GM18505 (cell line): ENCODE data around the gene ZFR.
"Not testable (repeated sequence)": the region's sequence is repeated elsewhere in the genome, so short reads cannot be mapped to it uniquely, and the experiment has no call there.

Experiments used
- ATAC-seq: cut with Tn5 transposase; IDR thresholded peaks from one replicate; pipeline ENCODE4 v1.9.1; 2021; ENCODE audit not compliant: unreplicated experiment
- POLR2A ChIP-seq: IDR thresholded peaks from 4 replicates; pipeline ENCODE4 v1.6.1; 2011; ENCODE audit warnings: borderline replicate concordance; ENCODE audit not compliant: insufficient read depth, insufficient read length; ENCODE audit errors: extremely low read depth

Gene ZFR

DNA sequence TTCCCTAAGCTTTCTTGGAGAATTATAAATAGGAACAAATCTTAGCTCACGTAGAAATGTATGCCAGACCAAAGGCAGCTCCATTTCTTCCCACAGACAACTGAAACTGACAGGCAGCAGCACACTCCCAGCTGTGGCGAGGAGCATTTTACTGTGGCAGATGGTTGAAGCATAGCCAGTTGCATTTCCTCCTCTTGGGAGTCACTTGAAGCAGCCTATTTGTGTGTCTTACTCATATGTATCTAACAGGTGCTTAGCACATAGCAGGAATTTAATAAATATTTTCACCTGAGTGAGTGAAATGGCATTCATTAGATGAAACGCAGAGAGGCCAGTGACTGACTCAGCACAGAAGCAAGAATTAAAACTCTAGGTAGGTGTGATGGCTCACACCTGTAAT, 119.5 kb downstream of the ZFR start:
- peak; percentile 70 for ATAC-seq

DNA sequence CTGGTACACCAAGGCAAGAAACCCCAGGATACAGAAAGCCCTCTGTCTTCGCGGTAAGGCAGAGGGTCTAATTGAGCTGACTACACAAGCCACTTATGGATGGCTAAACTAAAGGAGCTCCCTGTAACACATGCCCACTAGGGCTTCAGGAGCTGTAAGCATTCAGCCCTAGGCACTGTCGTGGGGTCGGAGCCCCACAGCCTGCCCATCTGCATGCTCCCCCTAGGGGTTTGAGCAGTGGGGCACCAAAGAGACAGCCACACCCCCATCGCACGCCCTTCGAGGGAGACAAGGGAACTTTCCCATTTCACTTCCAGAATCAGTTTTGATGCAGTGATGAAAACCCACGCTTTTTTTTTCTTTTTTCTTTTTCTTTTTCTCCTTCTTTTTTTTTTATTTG, 120.8 kb downstream of the ZFR start:
- no peak for TF ChIP-seq POLR2A

More for the DNA sequence above, 119.5 kb downstream of the ZFR start:
- no peak for TF ChIP-seq POLR2A

GRCh38 chr5:32322882-32323281, 121.7 kb downstream of the ZFR start:
- TF ChIP-seq POLR2A, result no peak
- no peak for ATAC-seq

More for the DNA sequence above, 120.8 kb downstream of the ZFR start:
- no peak for ATAC-seq

- not testable (repeated sequence) for ATAC-seq
Observed at GRCh38 chr5:32321787-32322186, 122.8 kb downstream of the ZFR start.

DNA sequence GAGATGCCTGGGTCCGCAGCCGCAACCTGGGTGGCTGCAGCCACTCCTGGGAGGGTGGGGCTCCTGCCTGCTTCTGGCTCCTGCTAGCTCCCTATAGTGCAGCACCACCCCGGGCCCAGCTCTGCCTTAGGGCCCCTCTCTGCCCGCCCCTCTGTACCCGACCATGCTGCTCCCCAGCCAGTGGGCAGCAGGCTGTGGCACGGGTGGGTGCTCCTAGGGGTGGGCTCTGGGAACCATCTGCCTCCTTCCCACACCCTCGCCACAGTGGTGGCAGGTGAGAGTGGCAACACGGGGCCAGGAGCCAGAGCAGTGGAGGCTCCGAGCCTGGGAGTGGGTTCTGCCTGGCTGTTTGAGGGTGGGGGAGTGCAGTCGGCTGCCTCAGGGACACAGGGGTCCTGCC, 124.0 kb downstream of the ZFR start:
- no peak for ATAC-seq
- TF ChIP-seq POLR2A, result no peak

DNA sequence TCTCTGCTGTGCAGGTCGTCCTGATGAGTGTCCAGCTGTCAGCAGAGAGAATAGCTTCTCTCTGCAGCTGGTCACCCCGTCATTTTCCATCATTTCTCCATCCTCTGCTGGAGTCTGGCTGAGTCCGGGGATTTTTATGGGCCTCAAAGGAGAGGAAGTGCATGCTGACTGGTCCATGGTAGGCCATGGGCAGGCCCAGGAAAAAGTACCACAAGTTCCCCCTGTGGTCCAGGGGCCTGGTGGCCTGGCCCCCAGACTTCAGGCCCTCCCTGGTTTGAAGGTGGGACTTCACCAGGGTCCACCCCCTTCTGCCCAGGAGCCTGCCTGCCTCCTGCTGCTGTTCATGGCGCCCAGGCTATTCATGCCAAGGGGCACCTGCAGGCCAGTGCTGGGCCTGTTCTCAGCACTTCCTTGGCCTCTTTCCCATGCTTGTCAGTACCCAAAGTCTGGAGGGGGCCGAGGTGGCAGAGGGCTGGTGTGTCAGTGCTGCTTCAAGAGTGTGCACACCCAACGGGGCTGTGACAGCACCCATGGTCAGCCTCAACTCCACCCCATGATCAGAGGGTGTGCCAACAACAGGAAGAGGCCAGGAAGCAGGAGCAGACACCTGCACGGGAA, 124.5 kb downstream of the ZFR start:
- no peak for ATAC-seq
- no peak for TF ChIP-seq POLR2A

DNA sequence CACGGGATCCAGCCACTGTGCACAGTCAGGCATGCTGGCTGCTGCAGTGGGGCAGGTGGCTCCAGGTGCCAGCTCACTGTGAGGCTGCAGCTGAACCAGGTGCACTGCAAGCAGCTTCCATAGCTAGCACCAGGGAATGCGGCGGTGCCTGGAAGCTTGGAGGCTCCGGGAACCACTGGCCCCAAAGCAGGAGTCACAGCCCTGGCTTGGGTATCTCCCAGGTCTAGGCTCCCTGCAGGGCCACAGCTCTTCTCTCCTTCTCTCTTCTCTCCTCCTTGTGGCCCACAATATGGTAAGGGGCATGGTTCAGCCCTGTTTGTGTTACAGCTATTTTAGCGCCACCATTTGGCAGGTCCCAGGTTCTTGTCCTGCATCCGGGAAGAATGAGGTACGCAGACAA, 125.1 kb downstream of the ZFR start:
- no peak for TF ChIP-seq POLR2A
- no peak for ATAC-seq

- ATAC-seq, result no peak
- TF ChIP-seq POLR2A, result no peak
Observed at GRCh38 chr5:32317041-32317440, 127.5 kb downstream of the ZFR start.

DNA sequence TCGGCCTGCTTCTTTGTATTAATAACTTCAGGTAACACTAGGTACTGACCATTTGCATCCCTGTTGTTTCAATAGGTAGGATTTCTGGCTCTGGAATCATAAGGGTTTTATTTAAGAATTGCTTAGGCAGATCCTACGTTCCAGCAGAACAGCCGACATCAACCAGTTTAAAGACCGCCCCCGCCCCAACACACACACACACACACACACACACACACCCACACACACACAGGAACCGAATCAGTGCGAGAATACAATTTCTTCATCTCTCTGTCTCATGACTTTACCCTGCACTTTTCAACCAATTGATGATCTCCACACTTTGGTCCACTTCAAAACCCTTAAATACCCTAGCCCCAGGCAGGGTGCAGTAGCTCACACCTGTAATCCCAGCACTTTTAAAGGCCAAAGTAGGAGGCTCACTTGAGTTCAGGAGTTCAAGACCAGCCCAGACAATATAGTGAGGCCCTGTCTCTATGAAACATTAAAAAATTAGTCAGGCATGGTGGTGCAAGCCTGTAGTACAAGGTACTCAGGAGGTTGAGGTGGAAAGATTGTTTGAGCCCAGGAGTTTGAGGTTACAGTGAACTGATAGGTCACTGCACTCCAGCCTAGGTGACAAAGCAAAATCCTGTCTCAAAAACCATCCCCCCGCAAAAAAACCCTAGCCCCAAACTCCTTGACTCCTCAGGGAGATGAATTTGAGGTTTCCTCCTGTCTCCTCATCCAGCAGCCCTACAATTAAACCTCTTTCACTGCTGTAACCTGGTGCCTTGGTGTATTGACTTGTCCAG, 129.1 kb downstream of the ZFR start:
- no peak for TF ChIP-seq POLR2A
- no peak for ATAC-seq

DNA sequence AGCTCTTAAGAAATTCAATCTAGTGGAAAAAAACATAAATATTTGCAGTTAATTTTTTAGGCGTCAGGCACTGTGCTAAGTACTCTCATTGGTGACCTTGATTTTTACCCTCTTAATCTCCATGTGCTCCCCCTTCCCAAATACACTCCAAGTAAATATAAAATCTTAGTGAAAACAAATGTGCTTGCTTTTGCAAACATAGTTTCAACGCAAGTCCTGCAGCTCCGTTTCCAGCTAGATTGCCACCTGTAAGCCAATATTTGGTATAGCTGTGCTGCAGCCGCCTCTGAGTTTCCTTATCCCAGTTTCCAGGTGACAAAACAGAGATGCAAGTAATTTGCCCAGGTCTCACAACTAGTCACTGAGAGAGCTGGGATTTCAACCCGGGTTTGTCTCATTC, 129.9 kb downstream of the ZFR start:
- no peak for TF ChIP-seq POLR2A
- no peak for ATAC-seq

DNA sequence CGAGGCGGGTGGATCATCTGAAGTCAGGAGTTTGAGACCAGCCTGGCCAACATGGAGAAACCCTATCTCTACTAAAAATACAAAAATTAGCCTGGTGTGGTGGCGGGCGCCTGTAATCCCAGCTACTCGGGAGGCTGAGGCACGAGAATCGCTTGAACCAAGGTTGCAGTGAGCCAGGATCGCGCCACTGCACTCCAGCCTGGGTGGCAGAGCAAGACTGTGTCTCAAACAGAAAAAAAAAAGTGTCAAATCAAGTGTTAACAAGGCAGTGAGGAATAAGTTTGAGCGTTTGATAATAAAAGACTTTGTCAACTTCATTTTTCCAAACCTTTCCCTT, 130.4 kb downstream of the ZFR start:
- ATAC-seq, result not testable (repeated sequence)

- TF ChIP-seq POLR2A, result peak; percentile 83
- ATAC-seq, result peak; percentile 91
Observed at GRCh38 chr5:32312595-32313332, 131.8 kb downstream of the ZFR start, which contains the start of gene MTMR12. TSS of gene MTMR12 (minus strand) at chr5:32312939. CDS start at chr5:32312838, 101 bp downstream.

DNA sequence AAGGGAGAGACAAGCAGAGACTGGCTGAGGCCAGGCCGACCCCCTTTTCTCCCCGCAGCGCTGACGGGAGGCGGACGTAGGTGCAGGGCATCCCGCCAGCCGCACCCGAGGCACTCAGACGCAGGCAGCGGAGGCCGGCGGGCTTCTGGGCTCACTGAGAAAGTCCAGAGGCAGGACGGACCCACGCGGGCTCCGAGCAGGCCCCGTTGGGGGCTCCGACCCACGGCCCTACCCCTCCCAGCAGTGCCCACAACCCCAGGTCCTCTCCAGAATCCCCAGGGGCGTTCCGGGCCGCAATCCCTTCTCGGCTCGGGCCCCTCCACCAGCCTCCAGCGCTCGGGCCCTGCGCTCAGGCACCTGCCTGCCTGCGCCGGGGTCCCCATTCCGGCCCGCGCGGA, 132.3 kb downstream of the ZFR start:
- peak; percentile 24 for ATAC-seq
- TF ChIP-seq POLR2A, result no peak
